ENCODE measurements around the gene RTN4RL1.

- no peak for TF ChIP-seq CTCF (conservative IDR thresholded peaks at IDR 0.05; ENCODE audit: low read length)
- no peak for TF ChIP-seq EZH2phosphoT487 (IDR thresholded peaks at IDR 0.05; ENCODE audit: borderline replicate concordance, low read depth, low read length)
These were observed 65.1 kb downstream of the RTN4RL1 start for GRCh38 chr17:1959871-1960544.
